Kidney tubule cell (primary cell): ENCODE results near the gene HTT-AS.
"Not testable (repeated sequence)": the region's sequence is repeated elsewhere in the genome, so short reads cannot be mapped to it uniquely, and the experiment has no call there.

Experiments used
- DNase-seq: peaks from one replicate; pipeline ENCODE4 v3.0.0-alpha.2; 2018; ENCODE audit warnings: low spot score

HTT-AS gene

DNA sequence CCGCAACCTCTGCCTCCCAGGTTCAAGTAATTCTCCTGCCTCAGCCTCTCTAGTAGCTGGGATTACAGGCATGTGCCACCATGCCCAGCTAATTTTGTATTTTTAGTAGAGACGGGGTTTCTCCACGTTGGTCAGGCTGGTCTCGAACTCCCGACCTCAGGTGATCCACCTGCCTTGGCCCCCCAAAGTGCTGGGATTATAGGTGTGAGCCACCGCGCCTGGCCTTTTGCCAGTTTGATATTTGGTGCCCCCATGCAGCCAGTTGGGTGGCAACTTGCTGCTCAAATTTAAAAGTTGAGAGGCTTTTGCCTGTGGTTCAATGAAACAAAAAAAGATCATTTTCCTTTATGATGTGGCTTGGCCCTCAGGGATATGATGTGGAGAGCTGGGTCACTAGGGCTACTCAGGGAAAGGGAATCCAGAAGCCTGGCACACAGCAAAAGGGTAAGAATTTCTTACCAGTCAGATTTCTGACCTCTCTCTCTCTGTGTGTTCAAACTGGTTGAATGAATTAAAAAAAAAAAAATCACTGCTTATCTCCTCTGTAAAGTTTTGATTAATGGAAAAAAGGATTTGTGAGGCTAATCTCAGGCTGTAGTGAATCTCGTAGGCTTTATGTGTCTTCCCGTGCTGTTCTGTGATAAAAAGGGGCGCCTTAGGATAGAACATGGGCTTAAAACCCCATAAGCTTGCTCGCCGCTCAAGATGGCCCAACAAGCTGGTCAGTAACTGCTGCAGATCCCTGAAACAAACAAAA, 23.0 kb downstream of the HTT-AS start:
- not testable (repeated sequence) for DNase-seq

DNA sequence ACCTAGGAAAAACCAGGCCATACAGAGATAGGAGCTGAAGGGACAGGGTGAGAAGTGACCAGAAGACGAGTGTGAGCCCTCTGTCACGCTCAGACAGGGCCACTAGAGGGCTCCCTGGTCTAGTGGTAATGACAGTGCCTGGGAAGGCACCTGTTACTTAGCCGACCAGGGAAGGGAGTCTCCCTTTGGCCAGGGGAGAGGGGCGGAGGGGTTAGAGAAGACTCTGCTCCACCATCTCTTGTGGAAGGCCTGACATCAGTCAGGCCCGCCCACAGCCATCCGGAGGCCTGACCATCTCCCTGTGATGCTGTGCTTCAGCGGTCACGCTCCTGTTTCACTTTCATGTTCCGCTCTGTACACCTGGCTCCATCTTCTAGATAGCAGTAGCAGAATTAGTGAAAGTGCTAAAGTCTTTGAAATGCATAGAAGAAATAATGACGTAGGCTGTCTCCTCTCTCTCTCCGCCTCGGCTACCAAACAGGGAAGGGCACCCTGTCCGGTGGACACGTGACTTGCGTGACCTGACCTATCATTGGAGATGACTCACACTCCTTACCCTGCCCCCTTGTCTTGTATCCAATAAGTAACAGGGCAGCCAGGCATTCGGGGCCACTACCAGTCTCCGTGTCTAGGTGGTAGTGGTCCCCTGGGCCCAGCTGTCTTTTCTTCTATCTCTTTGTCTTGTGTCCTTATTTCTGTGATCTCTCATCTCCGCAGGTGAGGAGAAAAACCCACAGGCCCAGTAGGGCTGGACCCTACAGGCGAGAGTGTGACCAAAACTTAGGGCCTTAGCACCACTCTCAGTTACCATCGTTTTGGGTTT, 26.7 kb downstream of the HTT-AS start:
- peak; percentile 74 for DNase-seq

DNA sequence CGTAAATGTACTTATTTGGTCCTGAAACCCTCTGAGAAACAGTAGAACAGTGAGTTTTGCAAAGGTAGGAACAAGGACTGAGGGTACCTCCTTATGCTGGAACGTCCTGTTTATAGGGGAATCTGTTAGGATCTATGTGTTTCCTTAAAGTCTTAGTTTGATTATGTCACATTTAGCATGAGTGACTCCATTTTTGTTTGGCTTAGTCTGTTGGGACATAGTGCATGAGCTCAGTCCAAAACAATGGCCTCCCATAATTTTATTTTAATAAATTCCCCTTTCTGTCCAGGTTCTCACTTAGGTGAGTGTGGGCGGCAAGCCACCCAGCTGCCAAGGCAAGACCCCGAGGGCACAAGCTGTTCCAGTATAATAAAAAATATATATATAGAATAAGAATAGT, 27.7 kb downstream of the HTT-AS start:
- no peak for DNase-seq

DNA sequence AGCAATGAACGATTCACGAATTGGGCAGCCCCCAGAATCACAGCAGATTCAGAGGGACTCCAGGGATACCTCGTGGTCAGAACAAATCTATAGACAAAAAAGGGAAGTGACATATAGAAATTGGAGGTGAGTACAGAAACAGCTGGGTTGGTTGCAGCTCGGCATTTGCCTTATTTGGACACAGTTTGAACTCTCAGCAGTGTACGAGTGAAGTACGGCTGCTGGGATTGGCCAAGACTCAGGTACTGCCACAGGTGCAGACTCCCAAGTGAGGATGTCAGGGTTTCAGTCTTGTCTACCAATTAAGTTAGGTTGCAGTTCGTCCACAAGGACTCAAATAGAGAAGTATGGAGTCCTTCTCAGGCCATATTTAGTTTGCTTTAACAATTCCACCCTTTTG, 28.2 kb downstream of the HTT-AS start:
- DNase-seq = no peak

DNA sequence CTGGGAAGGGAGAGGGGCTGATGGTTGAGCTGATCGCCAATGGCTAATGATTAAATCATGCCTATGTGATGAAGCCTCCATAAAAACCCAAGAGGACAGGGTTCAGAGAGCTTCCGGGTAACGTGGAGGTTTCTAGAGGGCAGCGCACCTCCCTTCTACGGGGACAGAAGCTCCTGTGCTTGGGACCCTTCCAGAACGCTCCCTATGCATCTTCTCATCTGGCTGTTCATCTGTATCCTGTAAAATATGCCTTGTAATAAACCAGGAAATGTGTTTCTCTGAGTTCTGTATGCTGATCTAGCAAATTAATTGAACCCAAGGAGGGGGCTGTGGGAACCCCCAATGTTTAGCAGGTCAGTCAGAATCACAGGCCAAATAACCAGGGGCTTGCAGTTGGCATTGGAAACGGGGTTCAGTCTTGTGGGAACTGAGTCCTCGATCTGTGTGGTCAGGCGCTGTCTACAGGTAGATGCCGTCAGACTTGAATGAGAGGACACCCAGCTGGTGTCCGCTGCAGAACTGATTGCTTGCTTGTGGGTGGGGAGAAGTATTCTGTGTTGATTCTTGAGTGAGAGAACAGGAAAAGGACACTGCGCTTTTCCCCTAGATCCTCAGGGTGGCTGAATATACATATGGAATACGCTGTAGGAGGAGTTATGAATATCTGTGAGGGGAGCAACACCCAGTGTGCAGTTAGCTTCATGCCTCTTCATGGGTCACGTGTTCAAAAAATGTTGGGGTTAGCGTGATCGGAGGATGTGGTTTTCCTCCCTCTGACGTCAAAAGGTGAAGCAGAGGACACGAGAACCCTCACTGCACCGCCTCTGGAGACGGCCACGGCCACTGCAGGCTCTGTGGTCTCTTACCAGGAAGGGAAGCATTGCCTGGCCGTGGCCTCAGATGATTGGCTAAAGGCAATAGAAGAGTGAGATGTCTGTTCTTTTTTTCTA, 29.2 kb downstream of the HTT-AS start:
- DNase-seq = no peak

DNA sequence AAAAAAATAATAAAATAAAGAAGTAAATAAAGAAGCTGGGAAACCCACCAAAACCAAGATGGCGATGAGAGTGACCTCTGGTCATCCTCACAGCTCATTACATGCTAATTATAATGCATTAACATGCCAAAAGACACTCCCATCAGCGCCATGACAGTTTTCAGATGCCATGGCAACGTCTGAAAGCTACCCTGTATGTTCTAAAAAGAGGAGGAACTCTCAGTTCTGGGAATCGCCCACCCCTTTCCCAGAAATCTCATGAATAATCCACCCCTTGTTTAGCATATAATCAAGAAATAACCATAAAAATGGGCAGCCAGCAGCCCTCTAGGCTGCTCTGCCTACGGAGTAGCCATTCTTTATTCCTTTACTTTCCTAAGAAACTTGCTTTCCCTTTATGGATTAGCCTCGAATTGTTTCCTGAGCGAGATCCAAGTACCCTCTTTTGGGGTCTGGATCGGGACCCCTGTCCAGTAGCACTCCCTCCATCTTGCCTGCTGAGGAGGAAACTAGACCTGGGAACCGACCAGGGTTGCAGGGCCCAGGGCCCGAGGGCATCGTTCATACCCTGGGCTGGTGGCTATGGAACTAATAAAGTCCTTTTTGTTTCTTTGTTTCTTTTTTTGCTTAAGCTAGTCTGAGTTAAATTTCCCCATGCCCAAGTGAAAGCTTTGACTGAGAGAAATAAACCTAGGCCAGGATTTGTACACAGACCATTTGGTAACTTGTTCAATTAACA, 30.9 kb downstream of the HTT-AS start:
- DNase-seq = no peak

DNA sequence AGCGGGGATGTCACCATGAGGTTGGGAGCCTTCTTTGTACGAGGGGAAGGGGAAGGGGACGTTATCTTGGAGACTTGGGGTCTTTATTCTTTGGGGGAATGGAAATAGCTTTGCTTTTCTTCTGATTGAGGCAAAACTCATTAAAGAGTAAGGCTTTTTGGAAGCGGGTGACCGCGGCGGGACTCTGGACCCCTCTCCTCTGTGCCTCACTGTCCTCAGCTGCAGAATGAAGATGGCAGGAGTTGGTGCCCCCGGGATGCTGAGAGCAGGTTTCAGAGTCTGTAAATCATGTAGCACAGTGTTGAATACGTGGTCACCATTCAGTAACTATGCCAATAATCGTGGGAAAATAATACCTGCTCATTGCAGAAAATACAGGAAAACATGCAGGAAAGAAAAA, 32.1 kb downstream of the HTT-AS start:
- no peak for DNase-seq

DNA sequence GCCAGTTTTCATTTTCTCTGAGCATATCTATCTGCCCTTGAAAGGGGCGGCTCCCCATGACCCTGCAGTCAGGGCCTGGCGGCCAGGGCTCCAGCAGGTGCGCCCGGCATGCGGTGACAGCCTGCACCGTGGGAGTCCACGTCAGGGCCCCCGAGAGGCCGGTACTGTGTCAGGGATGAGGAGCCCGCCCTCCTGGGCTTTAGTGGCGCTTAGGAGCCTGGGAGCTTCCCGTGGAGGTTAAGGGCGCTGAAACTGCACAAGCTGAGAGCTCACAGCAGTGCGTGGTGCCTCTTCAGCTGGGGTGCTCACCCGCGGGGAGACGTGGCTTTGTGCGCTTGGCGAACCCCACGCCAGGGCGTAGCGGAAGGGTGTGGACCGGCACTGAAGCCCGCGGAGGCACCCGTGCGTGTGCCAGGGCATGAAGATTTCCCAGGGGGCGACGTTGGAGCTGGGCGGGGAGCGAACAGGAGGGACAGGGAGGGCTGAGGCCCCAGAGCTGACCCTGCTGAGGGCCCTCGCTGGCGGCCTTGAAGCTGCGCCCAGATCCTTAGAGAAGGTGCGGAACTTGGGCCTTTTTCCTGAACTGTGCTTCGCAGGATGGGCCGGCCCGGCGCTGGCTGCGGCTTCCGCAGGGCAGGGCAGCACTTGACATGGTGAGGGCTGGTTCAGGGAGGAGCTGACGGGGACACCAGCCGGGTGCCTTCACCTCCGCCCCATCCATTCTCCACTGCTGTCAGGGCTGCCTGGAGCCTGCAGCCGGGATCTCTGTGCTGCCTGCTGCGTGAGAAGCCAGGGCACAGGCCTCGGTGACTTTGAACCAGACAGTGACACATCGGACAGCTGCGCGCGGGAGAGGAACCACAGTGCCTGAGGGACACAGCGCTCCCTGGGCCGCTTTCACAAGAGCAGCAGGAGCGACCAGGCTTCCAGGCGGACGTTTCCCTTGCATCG, 32.9 kb downstream of the HTT-AS start:
- peak; percentile 77 for DNase-seq

DNA sequence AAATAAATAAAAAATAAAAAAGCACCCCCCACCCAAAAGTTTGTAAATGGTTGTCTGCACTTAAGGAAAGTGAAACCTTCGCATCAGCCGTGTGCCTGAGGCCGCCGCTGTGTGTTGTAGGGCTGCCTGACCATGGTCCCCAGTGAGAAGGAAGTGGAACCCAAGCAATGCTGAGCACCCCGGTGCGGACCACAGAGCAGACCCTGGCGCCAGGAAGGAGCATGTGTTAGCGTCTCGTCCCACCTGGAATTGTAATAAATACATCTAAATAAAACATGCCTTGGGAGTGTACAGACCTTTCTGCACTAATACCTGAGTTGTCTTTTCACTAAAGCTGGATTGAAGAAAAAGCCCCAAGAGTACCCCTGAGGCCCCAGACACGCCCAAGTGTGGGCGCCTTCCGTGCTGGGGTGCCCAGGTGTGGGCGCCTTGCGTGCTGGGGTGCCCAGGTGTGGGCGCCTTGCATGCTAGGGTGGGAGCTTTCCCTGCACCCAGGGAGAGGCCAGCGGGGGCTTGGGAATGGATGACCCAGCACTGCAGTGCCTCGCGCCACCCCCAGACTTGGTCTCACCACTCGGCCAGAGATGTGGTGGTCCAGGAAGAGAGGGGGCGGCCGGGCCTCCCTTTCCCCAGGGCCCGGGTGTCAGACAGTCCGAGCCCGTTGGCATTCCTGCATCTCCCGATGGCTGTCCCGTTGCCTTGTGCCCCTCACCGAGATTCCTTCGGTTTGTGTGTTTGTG, 33.7 kb downstream of the HTT-AS start:
- DNase-seq = no peak

DNA sequence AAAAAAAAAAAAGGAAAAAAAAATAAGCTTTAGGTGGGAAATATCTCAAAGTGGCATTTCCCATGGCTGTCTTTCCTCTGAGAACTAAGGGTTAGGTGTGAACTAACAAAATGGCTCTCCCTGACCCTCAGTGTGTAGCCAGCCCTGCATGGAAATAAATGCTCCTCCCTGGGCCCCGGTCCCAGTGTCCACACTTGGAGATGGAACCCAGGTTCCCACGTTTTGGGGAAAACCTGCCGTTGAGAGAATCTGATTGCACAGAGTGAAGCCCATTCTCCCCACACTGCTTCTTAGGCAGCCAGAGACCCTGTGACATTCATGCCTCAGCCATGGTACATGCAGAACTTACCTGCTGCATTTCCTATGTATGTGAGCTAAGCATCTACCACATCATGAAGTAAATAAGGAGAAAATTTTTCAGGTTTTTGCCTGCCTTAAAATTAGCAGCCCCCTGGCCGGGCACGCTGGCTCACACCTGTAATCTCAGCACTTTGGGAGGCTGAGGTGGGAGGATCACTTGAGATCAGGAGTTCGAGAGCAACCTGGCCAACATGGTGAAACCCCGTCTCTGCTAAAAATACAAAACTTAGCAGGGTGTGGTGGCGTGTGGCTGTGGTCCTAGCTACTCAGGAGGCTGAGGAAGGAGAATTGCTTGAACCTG, 34.5 kb downstream of the HTT-AS start:
- DNase-seq = no peak

DNA sequence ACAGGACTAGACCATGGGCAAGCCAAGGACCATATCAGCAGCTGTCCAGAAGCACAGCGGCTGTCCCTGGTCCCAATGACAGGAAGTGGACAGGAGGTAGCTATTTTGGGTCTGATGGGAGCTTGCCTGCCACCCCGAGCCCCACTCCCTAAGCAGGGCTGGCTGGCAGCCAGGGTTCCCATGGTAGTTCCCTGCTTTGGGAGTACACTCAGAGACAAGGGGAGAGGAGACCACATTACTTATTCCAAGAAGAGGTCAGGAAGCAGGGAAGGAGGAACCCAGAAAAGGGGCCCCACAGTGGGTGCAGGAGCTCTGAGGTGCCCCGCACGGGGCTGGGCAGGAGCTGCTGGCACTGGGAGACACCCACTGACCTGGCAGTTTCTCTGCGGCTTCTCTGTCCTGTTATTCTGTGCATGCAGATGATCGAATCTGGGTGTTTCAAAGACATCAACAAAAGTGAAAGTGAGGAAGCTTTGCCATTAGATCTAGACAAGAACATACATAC, 36.3 kb downstream of the HTT-AS start:
- no peak for DNase-seq

DNA sequence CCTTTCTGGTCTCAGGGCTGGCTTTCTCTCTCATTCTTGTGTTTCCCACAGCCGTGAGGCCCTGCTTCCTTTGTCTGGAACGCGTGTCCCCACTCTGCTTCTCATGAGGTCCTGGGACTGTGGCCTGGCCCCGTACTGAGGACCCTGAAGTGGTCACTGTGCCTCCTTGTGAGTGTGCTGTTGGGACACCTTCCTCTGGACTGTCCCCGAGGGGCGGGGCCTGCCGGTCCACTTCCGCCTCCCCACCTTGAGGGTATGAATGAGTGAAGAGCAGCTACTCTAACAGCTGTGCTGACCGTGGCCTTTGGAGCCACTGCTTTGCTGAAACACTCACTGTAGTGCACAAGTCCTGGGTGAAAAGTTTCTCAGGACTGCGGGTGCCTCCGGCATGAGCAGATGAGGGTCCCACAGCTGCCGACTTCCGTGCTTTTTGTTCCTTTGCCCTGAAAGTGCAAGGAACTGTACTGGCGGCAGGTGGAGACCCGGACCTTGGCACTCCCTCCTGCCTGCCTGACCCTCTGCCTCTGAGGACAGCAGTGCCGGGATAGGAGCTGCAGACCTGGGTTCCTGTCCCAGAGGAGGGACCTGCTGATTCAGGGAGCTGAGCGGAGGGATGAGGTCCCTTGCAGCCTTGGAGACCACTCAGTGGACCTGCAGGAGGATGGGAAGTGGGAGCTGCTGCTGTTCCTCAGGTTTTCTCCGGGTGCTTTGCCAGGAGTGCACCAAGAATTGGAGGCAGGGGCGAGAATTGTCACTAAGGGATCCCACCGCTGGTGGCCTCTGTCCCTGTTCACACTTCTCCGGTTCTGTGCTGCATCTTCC, 38.0 kb downstream of the HTT-AS start:
- DNase-seq = no peak

DNA sequence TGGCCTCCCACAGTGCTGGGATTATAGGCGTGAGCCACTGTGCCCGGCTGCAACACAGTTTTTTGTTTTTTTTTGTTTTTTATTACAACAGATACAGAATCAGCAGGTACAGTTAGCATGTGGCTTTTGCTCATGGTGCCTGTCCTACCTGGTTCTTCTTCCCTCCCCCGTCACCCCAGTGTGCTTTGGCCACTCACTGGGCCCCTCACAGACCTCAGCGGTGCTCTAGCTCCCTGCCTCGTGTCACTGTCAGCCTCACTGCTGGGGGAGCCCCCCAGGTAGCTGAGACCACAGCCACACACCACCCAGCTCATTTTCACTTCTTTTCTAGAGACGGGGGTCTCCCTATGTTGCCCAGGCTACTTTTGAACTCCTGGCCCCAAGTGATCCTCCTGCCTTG, 38.7 kb downstream of the HTT-AS start:
- DNase-seq = no peak

DNA sequence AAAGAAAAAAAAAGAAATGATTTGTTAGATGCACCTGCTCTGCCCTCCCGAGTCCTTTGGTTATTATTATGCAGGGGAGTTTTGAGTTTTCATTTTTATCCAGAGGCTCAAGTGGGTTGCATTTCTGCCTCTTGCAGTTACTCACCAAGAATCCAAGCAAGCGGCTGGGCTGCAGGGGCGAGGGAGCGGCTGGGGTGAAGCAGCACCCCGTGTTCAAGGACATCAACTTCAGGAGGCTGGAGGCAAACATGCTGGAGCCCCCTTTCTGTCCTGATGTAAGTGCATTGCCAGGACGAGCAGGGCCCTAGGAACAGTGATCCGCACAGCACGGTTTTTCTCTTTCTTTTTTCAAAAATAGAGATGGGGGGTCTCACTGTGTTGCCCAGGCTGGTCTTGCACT, 39.1 kb downstream of the HTT-AS start:
- DNase-seq = no peak

DNA sequence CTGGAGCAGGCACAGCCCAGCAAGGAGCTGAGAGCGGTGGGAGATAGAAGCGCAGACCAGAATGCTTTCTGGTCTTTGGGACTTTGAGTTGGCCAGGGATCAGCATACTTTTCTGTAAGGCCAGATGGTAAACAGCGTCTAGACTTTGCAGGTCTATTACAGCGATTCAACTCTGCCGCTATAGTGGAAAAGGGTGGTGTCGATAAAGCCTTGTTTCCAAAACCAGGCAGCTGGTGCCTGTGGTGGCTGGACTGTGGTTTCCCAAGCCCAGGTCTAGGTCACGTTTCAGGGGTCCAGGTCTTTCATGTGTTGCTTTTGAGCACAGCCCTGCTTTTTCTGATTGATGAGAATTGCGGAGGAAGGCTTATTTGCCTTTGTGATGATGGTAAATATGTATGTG, 40.1 kb downstream of the HTT-AS start:
- no peak for DNase-seq

DNA sequence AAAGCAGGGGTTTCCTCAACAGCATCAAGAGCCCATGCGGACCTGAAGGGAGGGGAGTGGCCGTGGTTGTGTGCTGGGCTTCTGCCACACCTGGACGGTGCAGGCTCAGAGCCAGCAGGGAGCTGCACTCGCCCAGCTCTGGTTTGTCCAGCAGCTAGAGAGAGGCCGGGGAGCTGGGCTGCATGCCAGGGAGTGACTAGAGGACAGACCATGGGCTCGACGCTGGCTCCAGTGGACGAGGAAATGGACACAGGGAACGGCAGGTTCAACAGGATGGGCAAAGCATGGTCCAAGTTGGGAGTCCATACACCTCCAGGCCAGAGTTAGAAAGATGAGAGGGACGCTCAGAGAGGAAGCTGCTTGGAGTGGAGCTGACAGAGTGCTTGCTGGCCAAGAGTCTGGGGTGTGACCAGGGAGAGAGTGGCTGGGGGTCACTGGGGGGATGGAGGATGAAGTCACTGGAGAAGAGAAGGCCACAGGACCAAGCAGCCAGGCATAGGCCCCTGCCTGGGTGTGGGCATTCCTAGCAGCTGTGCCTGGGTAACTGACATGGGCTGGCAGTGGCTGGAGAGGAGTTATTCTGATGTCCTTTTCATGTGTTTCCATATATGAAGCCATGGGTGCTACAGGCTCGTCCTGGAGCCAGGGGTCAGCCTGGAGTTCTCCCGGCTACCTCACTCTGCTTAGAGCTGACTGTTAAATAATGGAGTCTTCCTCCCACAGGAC, 42.8 kb downstream of the HTT-AS start:
- DNase-seq = peak; percentile 37

DNA sequence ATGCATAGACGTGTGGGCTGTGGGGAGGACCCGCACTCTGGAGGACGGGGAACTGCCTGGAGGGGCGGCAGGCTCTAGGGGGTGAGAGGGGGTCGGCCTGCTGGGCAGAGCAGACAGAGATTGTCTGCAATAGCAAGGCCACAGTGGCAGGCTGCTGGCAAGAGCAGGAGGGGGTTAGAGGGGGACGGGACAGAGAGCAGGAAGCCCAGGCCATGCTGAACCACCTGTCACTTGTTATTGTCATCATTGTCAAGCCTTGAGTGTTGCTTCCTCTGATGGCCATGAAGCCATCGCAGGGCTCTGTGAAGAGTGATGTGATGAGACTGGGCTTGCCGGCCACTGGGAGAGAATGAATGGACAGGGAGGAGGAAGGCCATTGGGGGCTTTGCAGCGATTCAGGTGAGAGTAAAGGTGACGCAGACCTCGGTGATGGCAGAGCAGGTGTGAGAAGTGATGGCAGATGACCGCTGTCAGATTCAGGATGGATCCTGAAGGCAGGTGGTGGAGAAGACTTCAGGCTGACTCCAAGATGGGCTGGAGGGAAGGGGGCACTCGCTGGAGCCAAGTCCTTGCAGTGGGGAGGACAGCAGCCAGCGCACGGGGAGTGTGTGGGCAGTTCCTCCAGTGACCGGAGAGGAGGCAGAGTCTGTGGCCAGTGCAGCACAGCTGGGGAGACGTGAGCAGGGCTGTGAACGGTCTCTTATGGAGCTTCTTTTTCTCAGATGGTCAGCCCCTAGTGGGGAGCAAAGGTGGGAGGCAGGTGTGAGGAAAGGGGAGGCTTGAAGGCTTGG, 43.6 kb downstream of the HTT-AS start:
- DNase-seq = no peak
